Astrocyte (in vitro differentiated cells and primary cell): ENCODE data around the gene PIGR. TPM values are rescaled to one million over a fixed set of nuclear protein-coding genes. Genes with fewer than 3 reads are reported as not detected.

Source experiments
- DNase-seq: peaks from one replicate; pipeline ENCODE4 v3.0.0-alpha.2; 2010; ENCODE audit warnings: low read depth
- FAIRE-seq: peaks from 2 replicates; lab custom pipeline; 2011; peaks lifted over from hg19 to GRCh38; lab: Jason Lieb, UNC
- H2AFZ ChIP-seq: 2 replicates; pipeline ENCODE4 v1.6.0; 2012; ENCODE audit warnings: low read depth, low read length, inconsistent platforms
- H3K27ac ChIP-seq: 2 replicates; pipeline ENCODE4 v1.5.1; 2011; ENCODE audit warnings: low read depth, low read length, inconsistent platforms
- H3K27me3 ChIP-seq: 2 replicates; pipeline ENCODE4 v1.6.0; 2011; ENCODE audit warnings: low read length, inconsistent platforms; ENCODE audit not compliant: insufficient read depth
- H3K36me3 ChIP-seq: 2 replicates; pipeline ENCODE4 v1.5.1; 2011; ENCODE audit warnings: low read length, inconsistent platforms; ENCODE audit not compliant: insufficient read depth
- H3K4me1 ChIP-seq: 2 replicates; pipeline ENCODE4 v1.5.1; 2011; ENCODE audit warnings: low read length, inconsistent platforms; ENCODE audit not compliant: insufficient read depth
- H3K4me2 ChIP-seq: 2 replicates; pipeline ENCODE4 v1.6.0; 2012; ENCODE audit warnings: low read length, inconsistent platforms
- H3K4me3 ChIP-seq: 2 replicates; pipeline ENCODE4 v1.5.1; 2011; ENCODE audit warnings: low read depth, mild to moderate bottlenecking, low read length, inconsistent platforms; ENCODE audit not compliant: insufficient read depth
- H3K79me2 ChIP-seq: 2 replicates; pipeline ENCODE4 v1.6.0; 2012; ENCODE audit warnings: mild to moderate bottlenecking, low read length, inconsistent platforms; ENCODE audit not compliant: insufficient read depth
- H3K9ac ChIP-seq: 2 replicates; pipeline ENCODE4 v1.6.0; 2012; ENCODE audit warnings: mild to moderate bottlenecking, low read length, inconsistent platforms
- H3K9me3 ChIP-seq: 2 replicates; pipeline ENCODE4 v1.5.1; 2012; ENCODE audit warnings: low read depth, mild to moderate bottlenecking, low read length, inconsistent platforms; ENCODE audit not compliant: insufficient read depth
- H4K20me1 ChIP-seq: 2 replicates; pipeline ENCODE4 v1.6.0; 2012; ENCODE audit warnings: low read length, inconsistent platforms; ENCODE audit not compliant: insufficient read depth
- H3K27ac Mint-ChIP-seq: one replicate; pipeline ENCODE4 v1.8.0; 2021; ENCODE audit warnings: mild to moderate bottlenecking, mixed read lengths; ENCODE audit not compliant: unreplicated experiment
- H3K27me3 Mint-ChIP-seq: one replicate; pipeline ENCODE4 v1.8.0; 2021; ENCODE audit warnings: low read depth, mixed read lengths; ENCODE audit not compliant: unreplicated experiment
- H3K36me3 Mint-ChIP-seq: one replicate; pipeline ENCODE4 v1.8.0; 2021; ENCODE audit warnings: low read depth, mixed read lengths; ENCODE audit not compliant: unreplicated experiment
- H3K4me1 Mint-ChIP-seq: one replicate; pipeline ENCODE4 v1.8.0; 2021; ENCODE audit warnings: low read depth, mixed read lengths; ENCODE audit not compliant: unreplicated experiment
- H3K4me3 Mint-ChIP-seq: one replicate; pipeline ENCODE4 v1.8.0; 2021; ENCODE audit warnings: mild to moderate bottlenecking, moderate library complexity, mixed read lengths; ENCODE audit not compliant: unreplicated experiment
- H3K9me3 Mint-ChIP-seq: one replicate; pipeline ENCODE4 v1.8.0; 2021; ENCODE audit warnings: mild to moderate bottlenecking, mixed read lengths; ENCODE audit not compliant: unreplicated experiment
- CTCF ChIP-seq: IDR thresholded peaks from 2 replicates; pipeline ENCODE4 v1.5.1; 2011; ENCODE audit warnings: low read depth, mild to moderate bottlenecking, inconsistent platforms, low read length, moderate library complexity; ENCODE audit not compliant: insufficient read depth
- EZH2 ChIP-seq: IDR thresholded peaks from 2 replicates; pipeline ENCODE4 v1.6.1; 2012; ENCODE audit warnings: mild to moderate bottlenecking, low read length, inconsistent platforms; ENCODE audit not compliant: insufficient read depth
- total RNA-seq: library from RNA; stranded (reverse); gene quantifications from 2 replicates; pipeline ENCODE4 v1.2.1, GENCODE V29; 2021

PIGR gene
- total RNA-seq, 1 donor from 2014 or later: not detected

GRCh38 chr1:206895837-206896242 is 50.4 kb downstream of the PIGR start:
- Histone ChIP-seq H3K4me3 (no peak overlapping the region), H3K9ac (no peak overlapping the region), H2AFZ (no peak overlapping the region), H3K36me3 (no peaks in the 10 kb centered on the region), H3K4me1 (peaks cover 13% of the 10 kb centered on the region), H3K9me3 (no peaks in the 10 kb centered on the region), H4K20me1 (no peaks in the 10 kb centered on the region), H3K79me2 (no peaks in the 10 kb centered on the region), H3K4me2 (no peak overlapping the region), H3K27me3 (no peaks in the 10 kb centered on the region), H3K27ac (no peak overlapping the region)
- no peaks in the 10 kb centered on the region for H3K9me3 Mint-ChIP-seq
- no peak for TF ChIP-seq CTCF
- no peak for TF ChIP-seq EZH2
- H3K4me1 Mint-ChIP-seq: peaks cover 26% of the 10 kb centered on the region
- no peak overlapping the region for H3K27ac Mint-ChIP-seq
- no peak for DNase-seq
- no peak for FAIRE-seq
- no peaks in the 10 kb centered on the region for H3K36me3 Mint-ChIP-seq
- H3K27me3 Mint-ChIP-seq: peaks cover 8% of the 10 kb centered on the region
- no peak overlapping the region for H3K4me3 Mint-ChIP-seq

GRCh38 chr1:206895325-206895724 is 50.9 kb downstream of the PIGR start:
- Histone ChIP-seq H3K4me1 (peaks cover 15% of the 10 kb centered on the region), H3K79me2 (no peaks in the 10 kb centered on the region), H2AFZ (no peak overlapping the region), H3K9me3 (no peaks in the 10 kb centered on the region), H3K9ac (no peak overlapping the region), H4K20me1 (no peaks in the 10 kb centered on the region), H3K4me3 (no peak overlapping the region), H3K27ac (no peak overlapping the region), H3K36me3 (no peaks in the 10 kb centered on the region), H3K4me2 (no peak overlapping the region), H3K27me3 (no peaks in the 10 kb centered on the region)
- Mint-ChIP-seq H3K27ac (no peak overlapping the region), H3K4me3 (no peak overlapping the region), H3K4me1 (peaks cover 31% of the 10 kb centered on the region), H3K9me3 (no peaks in the 10 kb centered on the region), H3K36me3 (no peaks in the 10 kb centered on the region), H3K27me3 (peaks cover 3% of the 10 kb centered on the region)
- TF ChIP-seq EZH2 (no peak), CTCF (no peak)
- DNase-seq (no peak), FAIRE-seq (no peak)

- Histone ChIP-seq H3K4me3 (no peak overlapping the region), H3K9me3 (no peaks in the 10 kb centered on the region), H3K27me3 (no peaks in the 10 kb centered on the region), H2AFZ (no peak overlapping the region), H3K36me3 (no peaks in the 10 kb centered on the region), H3K27ac (no peak overlapping the region), H4K20me1 (no peaks in the 10 kb centered on the region), H3K4me2 (no peak overlapping the region), H3K79me2 (no peaks in the 10 kb centered on the region), H3K9ac (no peak overlapping the region), H3K4me1 (peaks cover 10% of the 10 kb centered on the region)
- TF ChIP-seq EZH2: no peak
- no peak for TF ChIP-seq CTCF
- no peak overlapping the region for H3K27ac Mint-ChIP-seq
- peaks cover 28% of the 10 kb centered on the region for H3K4me1 Mint-ChIP-seq
- H3K4me3 Mint-ChIP-seq: no peak overlapping the region
- no peaks in the 10 kb centered on the region for H3K36me3 Mint-ChIP-seq
- no peak for FAIRE-seq
- peaks cover 3% of the 10 kb centered on the region for H3K27me3 Mint-ChIP-seq
- H3K9me3 Mint-ChIP-seq: peaks cover 2% of the 10 kb centered on the region
- DNase-seq: no peak
Measured at GRCh38 chr1:206893380-206893779, 52.9 kb downstream of the PIGR start.
